SK-N-SH (cell line): ENCODE data around the gene PHEX.

ENCODE experiments used
- CTCF ChIP-seq: fragments of 200-600 bp; sonication (generic); IDR thresholded peaks from 2 replicates; pipeline ENCODE4 v1.6.1; 2017; ENCODE audit warnings: antibody characterized with exemption, mild to moderate bottlenecking, moderate library complexity
- EP300 ChIP-seq, 2 experiments: IDR thresholded peaks; 2 replicates each; pipeline versions ENCODE4 v1.4.0 to v1.6.1; 2012; ENCODE audit warnings: borderline replicate concordance in 1 of 2, low read depth in 1 of 2, low read length in 1 of 2
- EZH2phosphoT487 ChIP-seq: fragments of 200-600 bp; sonication (generic); IDR thresholded peaks from 2 replicates; pipeline ENCODE4 v1.6.1; 2017; ENCODE audit warnings: low read depth, mixed run types, mild to moderate bottlenecking, antibody characterized with exemption, moderate library complexity, borderline replicate concordance
- FOSL2 ChIP-seq: IDR thresholded peaks from 2 replicates; pipeline ENCODE4 v1.4.0; 2012; ENCODE audit warnings: low read depth, mild to moderate bottlenecking, moderate library complexity, borderline replicate concordance
- RAD21 ChIP-seq: IDR thresholded peaks from 2 replicates; pipeline ENCODE4 v1.6.1; 2012; ENCODE audit warnings: mild to moderate bottlenecking, low read length
- RCOR1 ChIP-seq: fragments of 150-350 bp; IDR thresholded peaks from 2 replicates; pipeline ENCODE4 v1.6.1; 2017; ENCODE audit warnings: antibody characterized with exemption, low read length
- REST ChIP-seq: IDR thresholded peaks from 2 replicates; pipeline ENCODE4 v1.6.1; 2012; ENCODE audit warnings: mild to moderate bottlenecking, low read depth, low read length, moderate library complexity
- SIN3A ChIP-seq: IDR thresholded peaks from 2 replicates; pipeline ENCODE4 v1.6.1; 2012; ENCODE audit warnings: low read depth, mild to moderate bottlenecking, low read length, moderate library complexity, borderline replicate concordance
- SMC3 ChIP-seq: IDR thresholded peaks from 2 replicates; pipeline ENCODE4 v1.6.1; 2012; ENCODE audit warnings: low read depth, low read length, improper control_type of control experiment
- YY1 ChIP-seq: IDR thresholded peaks from 2 replicates; pipeline ENCODE4 v1.4.0; 2012; ENCODE audit warnings: low read depth, mild to moderate bottlenecking

GRCh38 chrX:22110729-22111494 is 78.8 kb downstream of the PHEX start:
- TF ChIP-seq EP300 (IDR thresholded peaks at IDR 0.05; ENCODE audit: borderline replicate concordance in 1 of 2, low read depth in 1 of 2, low read length in 1 of 2), result no peak
- TF ChIP-seq RAD21, result no peak
- no peak for TF ChIP-seq REST
- TF ChIP-seq CTCF, result no peak
- no peak for TF ChIP-seq RCOR1
- peak; percentile 9; the same call in 1 of the 2 replicates for TF ChIP-seq FOSL2
- no peak for TF ChIP-seq YY1
- TF ChIP-seq SIN3A, result no peak
- no peak for TF ChIP-seq EZH2phosphoT487
- TF ChIP-seq SMC3, result no peak
